K562 (cell line): Measurements from ENCODE around the gene CYP2C18. TPM values are rescaled to one million over a fixed set of nuclear protein-coding genes. Genes with fewer than 3 reads are reported as not detected.

ENCODE experiments used
- ATAC-seq: fragments of 200-7000 bp; cut with Tn5 transposase; 3 replicates; pipeline ENCODE4 v1.9.1; 2020; ENCODE audit warnings: moderate library complexity
- BruUV-seq: library from RNA; stranded (reverse); fragments of 400-500 nt; replicated peaks from 2 replicates; lab custom pipeline; 2021; lab: Mats Ljungman, UMichigan
- CTCF ChIA-PET: fragments of 300-600 bp; formaldehyde crosslinking; extraction: SDS; loops from one replicate; lab custom pipeline; 2021; ENCODE audit warnings: low intra/inter-chr PET ratio; lab: Yijun Ruan, JAX
- POLR2A ChIA-PET: fragments of 300-600, 350-650 bp; sonication (Branson Sonifier 250); formaldehyde crosslinking; extraction: SDS; loops from one replicate; lab custom pipeline; 2021; ENCODE audit warnings: antibody characterized with exemption, inconsistent platforms; lab: Yijun Ruan, JAX
- DNase-seq, 4 experiments: peaks; one replicate each; pipeline versions ENCODE4 v3.0.0 to v3.0.0-alpha.2; 2011 to 2018; ENCODE audit warnings: low spot score in 3 of 4, mixed read lengths in 3 of 4; ENCODE audit errors: extremely low read depth in 1 of 4
- FAIRE-seq: peaks from 2 replicates; lab custom pipeline; 2011; peaks lifted over from hg19 to GRCh38; lab: Jason Lieb, UNC
- H2AFZ ChIP-seq: 2 replicates; pipeline ENCODE4 v1.6.0; 2011; ENCODE audit warnings: low read depth, low read length, control low read depth, inconsistent platforms
- H3K27ac ChIP-seq: fragments of 200-600 bp; 3 replicates; pipeline ENCODE4 v1.8.0; 2011; ENCODE audit warnings: low read depth, mild to moderate bottlenecking, control low read depth, inconsistent platforms, low read length, moderate library complexity, mixed read lengths; ENCODE audit errors: extremely low read depth
- H3K27me3 ChIP-seq, 2 experiments: fragments of 300-600 bp in 1 of 2; 2 replicates in 1 of 2; 3 replicates in 1 of 2; pipeline versions ENCODE4 v1.6.0 to v1.8.0; 2011; ENCODE audit warnings: inconsistent platforms in 2 of 2, low read length in 2 of 2, mild to moderate bottlenecking in 1 of 2, mixed read lengths in 1 of 2, moderate library complexity in 1 of 2; ENCODE audit not compliant: control insufficient read depth in 2 of 2, insufficient read depth in 2 of 2
- H3K36me3 ChIP-seq: fragments of 300-600 bp; 3 replicates; pipeline ENCODE4 v1.8.0; 2011; ENCODE audit warnings: mild to moderate bottlenecking, low read length, inconsistent platforms; ENCODE audit not compliant: control insufficient read depth, insufficient read depth
- H3K4me1 ChIP-seq, 2 experiments: fragments of 200-600 bp in 1 of 2; replicated peaks in 1 of 2; 2 replicates in 1 of 2; 3 replicates in 1 of 2; pipeline versions ENCODE4 v1.5.1 to v1.8.0; 2011; ENCODE audit warnings: inconsistent platforms in 2 of 2, low read length in 2 of 2, mild to moderate bottlenecking in 1 of 2, mixed read lengths in 1 of 2, moderate library complexity in 1 of 2; ENCODE audit not compliant: control insufficient read depth in 2 of 2, insufficient read depth in 2 of 2
- H3K4me2 ChIP-seq: 2 replicates; pipeline ENCODE4 v1.6.1; 2011; ENCODE audit warnings: low read length, control low read depth, inconsistent platforms, mixed read lengths; ENCODE audit not compliant: insufficient read depth
- H3K4me3 ChIP-seq: fragments of 200-600 bp; sonication (generic), shearing (Covaris generic); 2 replicates; pipeline ENCODE4 v1.5.1; 2016; ENCODE audit warnings: control low read depth, inconsistent platforms
- H3K79me2 ChIP-seq: fragments of 200-600 bp; 3 replicates; pipeline ENCODE4 v1.8.0; 2011; ENCODE audit warnings: low read length, inconsistent platforms; ENCODE audit not compliant: control insufficient read depth, insufficient read depth
- H3K9ac ChIP-seq, 2 experiments: 2 replicates each; pipeline versions ENCODE4 v1.6.0 to v1.6.1; 2011; ENCODE audit warnings: low read depth in 2 of 2, low read length in 2 of 2, control low read depth in 1 of 2, inconsistent platforms in 1 of 2, mild to moderate bottlenecking in 1 of 2, mixed read lengths in 1 of 2; ENCODE audit not compliant: insufficient read depth in 1 of 2
- H3K9me1 ChIP-seq: one replicate; pipeline ENCODE4 v1.6.0; 2011; ENCODE audit warnings: inconsistent platforms, mild to moderate bottlenecking, low read length, moderate library complexity; ENCODE audit not compliant: control insufficient read depth, insufficient read depth
- H3K9me3 ChIP-seq: replicated peaks from 2 replicates; pipeline ENCODE4 v1.5.1; 2011; ENCODE audit warnings: low read depth, low read length, inconsistent platforms; ENCODE audit not compliant: control insufficient read depth, insufficient read depth
- H4K20me1 ChIP-seq: replicated peaks from 2 replicates; pipeline ENCODE4 v1.6.1; 2011; ENCODE audit warnings: low read length, inconsistent platforms, mixed read lengths; ENCODE audit not compliant: control insufficient read depth, insufficient read depth
- BACH1 ChIP-seq: fragments of 200-800 bp; sonication (Bioruptor generic); IDR thresholded peaks from 2 replicates; pipeline ENCODE4 v1.6.1; 2016; ENCODE audit warnings: missing genetic modification characterization, missing compliant biosample characterization
- BRD9 ChIP-seq: fragments of 450-650 bp; IDR thresholded peaks from 2 replicates; pipeline ENCODE4 v1.6.1; 2018; ENCODE audit warnings: low read depth; ENCODE audit not compliant: partially characterized antibody
- BRF1 ChIP-seq: IDR thresholded peaks from 3 replicates; pipeline ENCODE4 v1.6.1; 2011; ENCODE audit warnings: borderline replicate concordance, mild to moderate bottlenecking; ENCODE audit not compliant: insufficient read length; ENCODE audit errors: extremely low read depth
- CREBBP ChIP-seq: IDR thresholded peaks from one replicate; pipeline ENCODE4 v1.6.1; 2012; ENCODE audit warnings: low read depth, mild to moderate bottlenecking, control low read depth, inconsistent platforms, low read length
- ESRRB ChIP-seq: fragments of 250-450 bp; sonication (Bioruptor Pico); IDR thresholded peaks from 2 replicates; pipeline ENCODE4 v1.5.0; 2020; ENCODE audit warnings: mild to moderate bottlenecking, moderate library complexity, borderline replicate concordance
- ETV5 ChIP-seq: sonication (generic); formaldehyde crosslinking; IDR thresholded peaks from 2 replicates; pipeline ENCODE4 v1.4.0; 2020; ENCODE audit warnings: low read depth, mild to moderate bottlenecking, missing genetic modification reagents
- FOXK1 ChIP-seq: sonication (generic); formaldehyde crosslinking; IDR thresholded peaks from 2 replicates; pipeline ENCODE4 v1.8.0; 2022; ENCODE audit warnings: missing genetic modification reagents, mild to moderate bottlenecking, borderline replicate concordance
- FOXP1 ChIP-seq: sonication (generic); formaldehyde crosslinking; IDR thresholded peaks from 2 replicates; pipeline ENCODE4 v1.8.0; 2022; ENCODE audit warnings: mild to moderate bottlenecking, missing genetic modification reagents
- MBD2 ChIP-seq: sonication (generic); IDR thresholded peaks from 2 replicates; pipeline ENCODE4 v1.6.1; 2016; ENCODE audit warnings: low read depth, borderline replicate concordance
- NCOA4 ChIP-seq: fragments of 450-650 bp; IDR thresholded peaks from 2 replicates; pipeline ENCODE4 v1.6.1; 2018; ENCODE audit warnings: mild to moderate bottlenecking; ENCODE audit not compliant: partially characterized antibody
- NR3C1 ChIP-seq: sonication (generic); formaldehyde crosslinking; IDR thresholded peaks from 2 replicates; pipeline ENCODE4 v1.8.1; 2022; ENCODE audit warnings: missing genetic modification reagents
- NRF1 ChIP-seq, 2 experiments: fragments of 450-650 bp; IDR thresholded peaks in 1 of 2; conservative IDR thresholded peaks in 1 of 2; 2 replicates each; pipeline ENCODE4 v1.6.1; 2014; ENCODE audit warnings: mild to moderate bottlenecking in 2 of 2
- POLR2AphosphoS2 ChIP-seq: IDR thresholded peaks from 2 replicates; pipeline ENCODE4 v1.6.1; 2012; ENCODE audit warnings: low read length, improper control_type of control experiment
- PPARD ChIP-seq: fragments of 250-450 bp; sonication (Bioruptor Pico); IDR thresholded peaks from 2 replicates; pipeline ENCODE4 v1.8.0; 2022; ENCODE audit warnings: inconsistent platforms, mild to moderate bottlenecking, moderate library complexity
- RCOR1 ChIP-seq, 2 experiments: IDR thresholded peaks; 2 replicates each; pipeline ENCODE4 v1.6.1; 2012; ENCODE audit warnings: low read depth in 2 of 2, low read length in 2 of 2, borderline replicate concordance in 1 of 2, improper control_type of control experiment in 1 of 2
- TBL1XR1 ChIP-seq, 2 experiments: IDR thresholded peaks; 2 replicates each; pipeline ENCODE4 v1.6.1; 2012; ENCODE audit warnings: improper control_type of control experiment in 2 of 2, low read length in 2 of 2, mild to moderate bottlenecking in 1 of 2
- TGIF2 ChIP-seq: sonication (generic); formaldehyde crosslinking; IDR thresholded peaks from 2 replicates; pipeline ENCODE4 v1.8.1; 2022; ENCODE audit warnings: mild to moderate bottlenecking, missing genetic modification reagents, moderate library complexity
- U2AF2 ChIP-seq: fragments of 200-400 bp; formaldehyde crosslinking; optimal IDR thresholded peaks from 2 replicates; pipeline ENCODE3; 2017; ENCODE audit warnings: low read depth, mild to moderate bottlenecking, low read length
- XRCC5 ChIP-seq: fragments of 200-400 bp; formaldehyde crosslinking; IDR thresholded peaks from 2 replicates; pipeline ENCODE4 v1.6.1; 2017; ENCODE audit warnings: low read depth, mild to moderate bottlenecking, low read length
- ZNF146 ChIP-seq: IDR thresholded peaks from one replicate; pipeline ENCODE4 v1.6.1; 2018; ENCODE audit warnings: missing compliant biosample characterization; ENCODE audit not compliant: unreplicated experiment
- ZNF277 ChIP-seq: fragments of 250-450 bp; sonication (Bioruptor Pico); IDR thresholded peaks from 2 replicates; pipeline ENCODE4 v1.8.0; 2022; ENCODE audit warnings: inconsistent platforms, mild to moderate bottlenecking, moderate library complexity, borderline replicate concordance
- ZNF584 ChIP-seq: fragments of 200-800 bp; sonication (Bioruptor generic); IDR thresholded peaks from 2 replicates; pipeline ENCODE4 v1.6.1; 2016; ENCODE audit warnings: low read depth, mild to moderate bottlenecking, missing genetic modification characterization, missing compliant biosample characterization
- WGBS: fragments of 100-300 bp; shearing (Covaris generic); methylation state at CpG from one replicate; pipeline ENCODE4 v1.1.6; 2016; ENCODE audit warnings: low coverage, mixed read lengths; ENCODE audit not compliant: insufficient coverage; ENCODE audit errors: missing lambda C conversion rate; 5-methylcytosine and 5-hydroxymethylcytosine counted together
- in situ Hi-C: fragments of 300-500 bp; cut with MboI; formaldehyde crosslinking; loops from 4 replicates; pipeline ENCODE4 v1.15.0; 2018; ENCODE audit warnings: inconsistent platforms, mixed read lengths
- intact Hi-C: fragments of 100-400 bp; cut with micrococcal nuclease; formaldehyde crosslinking; loops from 2 replicates; pipeline ENCODE4 v1.14.2; 2022
- polyA plus RNA-seq, 8 experiments: library from polyadenylated mRNA; depleted of rRNA in 4 of 8; stranded (reverse) in 5 of 8; unstranded in 3 of 8; fragments of >200 nt; fragmentation: Nextera tagmentation in 2 of 8; fragmentation: Illumina TruSeq in 1 of 8; extraction: Ambion mirVana in 2 of 8; extraction: Trizol in 1 of 8; gene quantifications; 2 replicates each; pipeline versions ENCODE4 v1.2.1 to v1.2.3, GENCODE V29; 2011 to 2014; ENCODE audit warnings: inconsistent platforms in 1 of 8, missing spikeins in 1 of 8
- total RNA-seq, 7 experiments: library from RNA; depleted of rRNA in 6 of 7; stranded (reverse); fragments of >200 nt in 6 of 7; fragmentation: Illumina TruSeq in 2 of 7; extraction: Trizol in 2 of 7; gene quantifications; 2 replicates each; pipeline versions ENCODE4 v1.2.1 to v1.2.3, GENCODE V29; 2011 to 2021; ENCODE audit warnings: low replicate concordance in 1 of 7

CYP2C18 gene
- total and polyA plus RNA-seq, 9 of the 15 experiments (the other 6 are each of a cell fraction or from before 2014, with no cell fraction given), result not detected

GRCh38 chr10:94673614-94674321 lies 9.8 kb upstream of the CYP2C18 start (continued):
- TF ChIP-seq ETV5 (no peak), TBL1XR1 (IDR thresholded peaks at IDR 0.05; ENCODE audit: low read length in 2 of 2) (no peak), MBD2 (no peak), ZNF277 (CRISPR knock-in tag) (no peak), NR3C1 (no peak)
- TF ChIP-seq, all 486 proteins: peak for 7

- Histone ChIP-seq H3K36me3 (no peaks in the 10 kb centered on the region), H3K9ac (no peak overlapping the region), H3K9me3 (no peaks in the 10 kb centered on the region), H3K4me2 (no peak overlapping the region), H3K9me1 (no peaks in the 10 kb centered on the region), H3K27me3 (no peaks in the 10 kb centered on the region), H3K4me3 (no peak overlapping the region), H3K27ac (no peak overlapping the region), H3K79me2 (no peaks in the 10 kb centered on the region), H4K20me1 (no peaks in the 10 kb centered on the region), H2AFZ (no peak overlapping the region), H3K4me1 (no peaks in the 10 kb centered on the region)
- DNase-seq (no peak), FAIRE-seq (no peak), ATAC-seq (no peak)
- BruUV-seq, result no TSS peak
- intact Hi-C loops (no loop called here), in situ Hi-C loops (no loop called here)
- ChIA-PET CTCF (no interaction called here), POLR2A (no interaction called here)
- 0% methylated on average over 2 of the region's 2 CpGs for WGBS
- TF ChIP-seq TGIF2 (CRISPR knock-in tag) (no peak), BRF1 (no peak), ESRRB (CRISPR knock-in tag) (no peak), CREBBP (no peak), XRCC5 (no peak), ZNF584 (CRISPR knock-in tag) (no peak), BRD9 (no peak), PPARD (CRISPR knock-in tag) (no peak), BACH1 (tag) (no peak), ZNF146 (CRISPR knock-in tag) (no peak), POLR2AphosphoS2 (no peak), RCOR1 (IDR thresholded peaks at IDR 0.05; ENCODE audit: borderline replicate concordance in 1 of 2, low read depth in 2 of 2, low read length in 2 of 2) (no peak), FOXK1 (CRISPR knock-in tag) (no peak), FOXP1 (no peak), NCOA4 (no peak), U2AF2 (no peak), NRF1 (conservative IDR thresholded peaks at IDR 0.05 in 1 of 2, IDR thresholded peaks at IDR 0.05 in 1 of 2) (no peak)
Observed at GRCh38 chr10:94676496-94676895, 7.0 kb upstream of the CYP2C18 start.
